ENCODE measurements around the gene AGPAT3.

Gene AGPAT3

GRCh38 chr21:43906585-43907370 lies 41.8 kb downstream of the AGPAT3 start:
- H3K36me3 Mint-ChIP-seq = peaks cover 39 to 59% of the 10 kb centered on the region in 2 donors
- ATAC-seq (replicated peaks) = no peak

GRCh38 chr21:43907751-43908150 lies 42.7 kb downstream of the AGPAT3 start:
- ATAC-seq (replicated peaks) (no peak), DNase-seq (no peak)
- no peaks in the 10 kb centered on the region for H3K27me3 Mint-ChIP-seq
- peaks cover 28 to 32% of the 10 kb centered on the region in 2 donors for H3K4me1 Mint-ChIP-seq
- peaks cover 4 to 7% of the 10 kb centered on the region in 2 donors for H3K9me3 Mint-ChIP-seq
- peaks cover 43 to 67% of the 10 kb centered on the region in 2 donors for H3K36me3 Mint-ChIP-seq
- peak overlapping the region; percentile 14 for H3K27ac Mint-ChIP-seq
- no peak overlapping the region for H3K4me3 Mint-ChIP-seq

More at GRCh38 chr21:43906585-43907370, 41.8 kb downstream of the AGPAT3 start:
- no peak for DNase-seq
- H3K27ac Mint-ChIP-seq = no peak overlapping the region
- H3K27me3 Mint-ChIP-seq = no peaks in the 10 kb centered on the region
- H3K9me3 Mint-ChIP-seq = no peaks in the 10 kb centered on the region
- H3K4me1 Mint-ChIP-seq = peaks cover 24 to 25% of the 10 kb centered on the region in 2 donors
- H3K4me3 Mint-ChIP-seq = no peak overlapping the region

GRCh38 chr21:43908167-43908566 lies 43.1 kb downstream of the AGPAT3 start:
- H3K27ac Mint-ChIP-seq = peak overlapping the region; percentile 27
- peaks cover 26 to 28% of the 10 kb centered on the region in 2 donors for H3K4me1 Mint-ChIP-seq
- ATAC-seq (replicated peaks) = no peak
- H3K4me3 Mint-ChIP-seq = no peak overlapping the region
- DNase-seq = no peak
- peaks cover 5 to 8% of the 10 kb centered on the region in 2 donors for H3K9me3 Mint-ChIP-seq
- H3K27me3 Mint-ChIP-seq = no peaks in the 10 kb centered on the region
- peaks cover 41 to 67% of the 10 kb centered on the region in 2 donors for H3K36me3 Mint-ChIP-seq

GRCh38 chr21:43909741-43910400 lies 44.8 kb downstream of the AGPAT3 start:
- Mint-ChIP-seq H3K27ac (peak overlapping the region; percentile 72), H3K4me3 (no peak overlapping the region), H3K4me1 (peaks cover 24 to 35% of the 10 kb centered on the region in 2 donors), H3K9me3 (peaks cover 5 to 8% of the 10 kb centered on the region in 2 donors), H3K36me3 (peaks cover 41 to 64% of the 10 kb centered on the region in 2 donors), H3K27me3 (no peaks in the 10 kb centered on the region)
- ATAC-seq (replicated peaks) (no peak), DNase-seq (no peak)

GRCh38 chr21:43910460-43910859 lies 45.4 kb downstream of the AGPAT3 start:
- Mint-ChIP-seq H3K9me3 (peaks cover 5 to 8% of the 10 kb centered on the region in 2 donors), H3K36me3 (peaks cover 41 to 64% of the 10 kb centered on the region in 2 donors), H3K27ac (peak overlapping the region; percentile 72), H3K27me3 (no peaks in the 10 kb centered on the region), H3K4me1 (peaks cover 24 to 35% of the 10 kb centered on the region in 2 donors), H3K4me3 (no peak overlapping the region)
- ATAC-seq (replicated peaks) (no peak), DNase-seq (no peak)

GRCh38 chr21:43911015-43911934 lies 46.3 kb downstream of the AGPAT3 start:
- Mint-ChIP-seq H3K9me3 (peaks cover 5 to 8% of the 10 kb centered on the region in 2 donors), H3K36me3 (peaks cover 35 to 55% of the 10 kb centered on the region in 2 donors), H3K4me1 (peaks cover 24 to 38% of the 10 kb centered on the region in 2 donors), H3K4me3 (no peak overlapping the region), H3K27me3 (no peaks in the 10 kb centered on the region), H3K27ac (no peak overlapping the region)
- no peak for DNase-seq
- ATAC-seq (replicated peaks) = no peak

- Mint-ChIP-seq H3K27ac (no peak overlapping the region), H3K4me3 (no peak overlapping the region), H3K36me3 (peaks cover 30 to 51% of the 10 kb centered on the region in 2 donors), H3K27me3 (no peaks in the 10 kb centered on the region), H3K9me3 (peaks cover 5 to 8% of the 10 kb centered on the region in 2 donors), H3K4me1 (peaks cover 28 to 46% of the 10 kb centered on the region in 2 donors)
- ATAC-seq (replicated peaks) (no peak), DNase-seq (no peak)
Observed at GRCh38 chr21:43911935-43912487, 47.0 kb downstream of the AGPAT3 start.

GRCh38 chr21:43912500-43912899 lies 47.5 kb downstream of the AGPAT3 start:
- ATAC-seq (replicated peaks) = no peak
- peaks cover 32 to 50% of the 10 kb centered on the region in 2 donors for H3K4me1 Mint-ChIP-seq
- DNase-seq = no peak
- H3K4me3 Mint-ChIP-seq = no peak overlapping the region
- H3K9me3 Mint-ChIP-seq = peaks cover 5 to 8% of the 10 kb centered on the region in 2 donors
- H3K27me3 Mint-ChIP-seq = no peaks in the 10 kb centered on the region
- peak overlapping the region; percentile 78 for H3K27ac Mint-ChIP-seq
- peaks cover 30 to 54% of the 10 kb centered on the region in 2 donors for H3K36me3 Mint-ChIP-seq

GRCh38 chr21:43912910-43913309 lies 47.9 kb downstream of the AGPAT3 start:
- Mint-ChIP-seq H3K4me1 (peaks cover 34 to 55% of the 10 kb centered on the region in 2 donors), H3K27ac (no peak overlapping the region), H3K4me3 (no peak overlapping the region), H3K9me3 (peaks cover 5 to 8% of the 10 kb centered on the region in 2 donors), H3K36me3 (peaks cover 29 to 51% of the 10 kb centered on the region in 2 donors), H3K27me3 (no peaks in the 10 kb centered on the region)
- DNase-seq = no peak
- ATAC-seq (replicated peaks) = no peak

- Mint-ChIP-seq H3K27ac (no peak overlapping the region), H3K27me3 (no peaks in the 10 kb centered on the region), H3K36me3 (peaks cover 25 to 50% of the 10 kb centered on the region in 2 donors), H3K9me3 (peaks cover 5 to 8% of the 10 kb centered on the region in 2 donors), H3K4me3 (no peak overlapping the region), H3K4me1 (peaks cover 38 to 65% of the 10 kb centered on the region in 2 donors)
- no peak for ATAC-seq (replicated peaks)
- DNase-seq = no peak
Observed at GRCh38 chr21:43913928-43914327, 48.9 kb downstream of the AGPAT3 start.

- no peak for DNase-seq
- no peak overlapping the region for H3K27ac Mint-ChIP-seq
- H3K36me3 Mint-ChIP-seq = peaks cover 21 to 52% of the 10 kb centered on the region in 2 donors
- no peaks in the 10 kb centered on the region for H3K27me3 Mint-ChIP-seq
- H3K4me1 Mint-ChIP-seq = peaks cover 44 to 70% of the 10 kb centered on the region in 2 donors
- peaks cover 5 to 8% of the 10 kb centered on the region in 2 donors for H3K9me3 Mint-ChIP-seq
- H3K4me3 Mint-ChIP-seq = peak overlapping the region in 1 of 2 donors; percentile 33
- no peak for ATAC-seq (replicated peaks)
Observed at GRCh38 chr21:43916076-43916475, 51.1 kb downstream of the AGPAT3 start.

- peaks cover 5 to 8% of the 10 kb centered on the region in 2 donors for H3K9me3 Mint-ChIP-seq
- no peaks in the 10 kb centered on the region for H3K27me3 Mint-ChIP-seq
- DNase-seq (no peak), ATAC-seq (replicated peaks) (peak; percentile 73 to 74)
- peaks cover 20 to 53% of the 10 kb centered on the region in 2 donors for H3K36me3 Mint-ChIP-seq
- H3K4me3 Mint-ChIP-seq = peak overlapping the region; percentile 83 to 87
- H3K27ac Mint-ChIP-seq = peak overlapping the region; percentile 86
- H3K4me1 Mint-ChIP-seq = peaks cover 50 to 75% of the 10 kb centered on the region in 2 donors
Observed at GRCh38 chr21:43916691-43917514, 51.9 kb downstream of the AGPAT3 start.

Measured in stimulated activated naive B cell treated with anti-CD40 and anti-IgM and Interleukin-4, amounts not matched to agents 10 μg/mL and 1 μg/mL and 100 μg/mL, for 72 hours (primary cell).